Activated CD8-positive, alpha-beta T cell treated with anti-CD3 and anti-CD28 coated beads for 36 hours (primary cell): ENCODE results near the gene WBP2NL. TPM values are rescaled to one million over a fixed set of nuclear protein-coding genes. Genes with fewer than 3 reads are reported as not detected.

Experiments used
- ATAC-seq: fragments of 200-7000 bp; cut with Tn5 transposase; one replicate; pipeline ENCODE4 v1.10.0; 2021; ENCODE audit warnings: mild to moderate bottlenecking, moderate library complexity
- CTCF ChIA-PET: fragments of 350-600 bp; sonication (Branson Sonifier 250); formaldehyde crosslinking; loops from one replicate; lab custom pipeline; 2021; ENCODE audit warnings: antibody characterized with exemption; lab: Charles Lee
- POLR2A ChIA-PET: fragments of 350-600 bp; sonication (Branson Sonifier 250); formaldehyde crosslinking; loops from one replicate; lab custom pipeline; 2021; ENCODE audit warnings: antibody characterized with exemption; lab: Charles Lee
- DNase-seq: peaks from one replicate; pipeline ENCODE4 v3.0.0-alpha.2; 2020
- H3K27ac Mint-ChIP-seq: one replicate; pipeline ENCODE4 v1.8.0; 2021; ENCODE audit warnings: mild to moderate bottlenecking, mixed read lengths
- H3K27me3 Mint-ChIP-seq: one replicate; pipeline ENCODE4 v1.8.0; 2021; ENCODE audit warnings: mixed read lengths
- H3K36me3 Mint-ChIP-seq: one replicate; pipeline ENCODE4 v1.8.0; 2021; ENCODE audit warnings: low read depth, mixed read lengths
- H3K4me1 Mint-ChIP-seq: one replicate; pipeline ENCODE4 v1.8.0; 2021; ENCODE audit warnings: low read depth, mixed read lengths
- H3K4me3 Mint-ChIP-seq: one replicate; pipeline ENCODE4 v1.8.0; 2021; ENCODE audit warnings: mild to moderate bottlenecking, moderate library complexity, mixed read lengths
- H3K9me3 Mint-ChIP-seq: one replicate; pipeline ENCODE4 v1.8.0; 2021; ENCODE audit warnings: mixed read lengths
- intact Hi-C: fragments of 100-400 bp; cut with micrococcal nuclease; formaldehyde crosslinking; loops from one replicate; pipeline ENCODE4 v1.10.0; 2022
- total RNA-seq, 2 experiments: library from RNA; stranded (reverse); gene quantifications; one replicate each; pipeline ENCODE4 v1.2.3, GENCODE V29; 2021
- TF ChIP-seq, protein P1 (sequence below): fragments of 200-600 bp; IDR thresholded peaks from one replicate; pipeline ENCODE4 v1.8.0; 2022; ENCODE audit warnings: antibody characterized with exemption, mild to moderate bottlenecking

Gene WBP2NL
- total RNA-seq, 2 experiments from 2014 or later = 0.43 TPM; not detected in 1

DNA sequence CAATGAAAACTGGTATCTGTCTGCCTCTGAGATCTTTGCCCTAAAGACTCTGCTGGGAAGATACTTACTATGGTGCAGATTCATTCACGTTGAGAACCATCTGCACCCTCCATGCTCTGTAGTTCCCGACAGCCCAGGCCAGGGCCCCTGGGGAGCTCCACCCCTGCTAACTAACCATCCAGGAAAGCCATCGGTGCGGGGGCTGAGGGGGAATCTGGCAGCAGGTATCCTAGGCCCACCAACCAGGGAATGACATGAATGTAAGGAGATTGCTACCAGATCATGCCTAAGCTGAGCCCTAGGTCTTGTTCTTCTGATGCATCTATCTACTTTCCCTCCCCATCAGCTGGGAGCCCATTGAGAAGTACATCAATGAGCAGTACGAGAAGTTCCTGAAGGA, 11.3 kb upstream of the WBP2NL start:
- TF ChIP-seq, protein P1, sequence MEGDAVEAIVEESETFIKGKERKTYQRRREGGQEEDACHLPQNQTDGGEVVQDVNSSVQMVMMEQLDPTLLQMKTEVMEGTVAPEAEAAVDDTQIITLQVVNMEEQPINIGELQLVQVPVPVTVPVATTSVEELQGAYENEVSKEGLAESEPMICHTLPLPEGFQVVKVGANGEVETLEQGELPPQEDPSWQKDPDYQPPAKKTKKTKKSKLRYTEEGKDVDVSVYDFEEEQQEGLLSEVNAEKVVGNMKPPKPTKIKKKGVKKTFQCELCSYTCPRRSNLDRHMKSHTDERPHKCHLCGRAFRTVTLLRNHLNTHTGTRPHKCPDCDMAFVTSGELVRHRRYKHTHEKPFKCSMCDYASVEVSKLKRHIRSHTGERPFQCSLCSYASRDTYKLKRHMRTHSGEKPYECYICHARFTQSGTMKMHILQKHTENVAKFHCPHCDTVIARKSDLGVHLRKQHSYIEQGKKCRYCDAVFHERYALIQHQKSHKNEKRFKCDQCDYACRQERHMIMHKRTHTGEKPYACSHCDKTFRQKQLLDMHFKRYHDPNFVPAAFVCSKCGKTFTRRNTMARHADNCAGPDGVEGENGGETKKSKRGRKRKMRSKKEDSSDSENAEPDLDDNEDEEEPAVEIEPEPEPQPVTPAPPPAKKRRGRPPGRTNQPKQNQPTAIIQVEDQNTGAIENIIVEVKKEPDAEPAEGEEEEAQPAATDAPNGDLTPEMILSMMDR = no peak
- H3K36me3 Mint-ChIP-seq = no peaks in the 10 kb centered on the region
- no peaks in the 10 kb centered on the region for H3K4me1 Mint-ChIP-seq
- DNase-seq = no peak
- no peaks in the 10 kb centered on the region for H3K9me3 Mint-ChIP-seq
- ChIA-PET CTCF (no interaction called here), POLR2A (no interaction called here)
- intact Hi-C loops = no loop called here
- ATAC-seq = no peak
- peaks cover 2% of the 10 kb centered on the region for H3K27me3 Mint-ChIP-seq
- no peak overlapping the region for H3K4me3 Mint-ChIP-seq
- no peak overlapping the region for H3K27ac Mint-ChIP-seq

DNA sequence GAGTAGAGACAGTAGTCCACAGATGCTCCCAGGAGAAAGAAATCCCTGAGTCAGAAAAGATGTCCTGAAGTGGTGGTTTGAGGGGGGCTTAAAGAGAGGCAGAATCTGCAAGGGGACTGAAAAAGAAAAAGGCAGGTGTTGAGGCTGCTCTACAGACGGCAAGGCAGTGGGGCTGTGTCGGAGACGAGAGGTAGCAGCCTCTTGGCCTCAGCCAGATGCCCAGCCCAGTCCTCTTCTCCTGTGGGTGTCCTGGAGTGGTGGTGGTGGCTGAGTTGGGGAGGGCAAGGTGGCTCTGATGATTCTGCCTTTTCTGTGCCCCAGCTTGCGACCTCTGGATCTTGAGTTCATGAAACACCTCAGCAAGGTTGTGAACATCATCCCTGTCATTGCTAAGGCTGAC, 9.3 kb upstream of the WBP2NL start:
- Mint-ChIP-seq H3K36me3 (no peaks in the 10 kb centered on the region), H3K9me3 (no peaks in the 10 kb centered on the region), H3K27ac (no peak overlapping the region), H3K4me3 (no peak overlapping the region), H3K4me1 (no peaks in the 10 kb centered on the region), H3K27me3 (peaks cover 2% of the 10 kb centered on the region)
- intact Hi-C loops = no loop called here
- no peak for ATAC-seq
- TF ChIP-seq, protein P1 = no peak
- CTCF ChIA-PET = no interaction called here
- POLR2A ChIA-PET = no interaction called here
- DNase-seq = no peak

DNA sequence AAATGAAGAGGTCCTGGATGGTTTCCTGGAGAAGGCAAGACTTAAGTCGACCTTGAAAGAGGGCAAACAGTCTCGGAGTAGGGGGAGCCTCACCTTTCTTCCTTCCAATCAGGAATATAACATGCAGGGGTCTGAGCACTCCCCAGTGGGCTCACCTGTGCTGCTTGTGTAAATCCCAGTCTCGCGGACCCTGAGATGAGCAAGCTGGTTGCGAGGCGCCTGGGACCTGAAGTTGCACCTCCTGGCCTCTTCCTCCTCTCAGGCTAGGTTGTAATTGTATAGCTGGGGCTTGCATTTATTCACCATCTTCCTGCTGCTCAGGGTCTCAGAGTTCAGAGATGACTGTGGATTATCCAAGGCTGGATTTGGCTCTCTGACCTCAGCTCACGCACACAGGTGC, 7.5 kb upstream of the WBP2NL start:
- Mint-ChIP-seq H3K9me3 (no peaks in the 10 kb centered on the region), H3K4me1 (no peaks in the 10 kb centered on the region), H3K36me3 (no peaks in the 10 kb centered on the region), H3K27me3 (peaks cover under 1% of the 10 kb centered on the region), H3K4me3 (no peak overlapping the region), H3K27ac (no peak overlapping the region)
- ChIA-PET CTCF (no interaction called here), POLR2A (no interaction called here)
- TF ChIP-seq, protein P1 = no peak
- DNase-seq (no peak), ATAC-seq (no peak)
- intact Hi-C loops = no loop called here

DNA sequence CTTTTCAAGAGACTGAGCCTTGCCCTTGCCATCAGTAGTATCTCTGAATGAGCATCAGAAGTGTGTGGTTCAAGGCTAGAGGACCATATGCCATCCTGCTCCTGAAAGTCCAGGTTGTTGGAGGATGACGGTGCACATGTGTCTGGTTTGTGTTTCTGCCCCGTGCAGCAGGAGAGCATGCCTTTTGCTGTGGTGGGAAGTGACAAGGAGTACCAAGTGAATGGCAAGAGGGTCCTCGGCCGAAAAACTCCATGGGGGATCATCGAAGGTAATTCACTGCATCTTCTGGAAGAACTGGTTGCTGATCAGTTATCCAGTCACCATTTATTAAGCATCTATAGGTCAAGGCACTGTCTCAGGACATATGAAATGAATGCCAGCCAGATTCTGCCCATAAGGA, 6.1 kb upstream of the WBP2NL start:
- H3K4me3 Mint-ChIP-seq = no peak overlapping the region
- ChIA-PET POLR2A (interaction anchor here (0.7 kb wide), 1 partner anchor 9 kb away, joined by 3 read pairs; no protein-coding TSS in a partner anchor), CTCF (no interaction called here)
- no peaks in the 10 kb centered on the region for H3K9me3 Mint-ChIP-seq
- TF ChIP-seq, protein P1 = no peak
- no peaks in the 10 kb centered on the region for H3K27me3 Mint-ChIP-seq
- no peaks in the 10 kb centered on the region for H3K36me3 Mint-ChIP-seq
- H3K27ac Mint-ChIP-seq = no peak overlapping the region
- no peaks in the 10 kb centered on the region for H3K4me1 Mint-ChIP-seq
- intact Hi-C loops = no loop called here
- ATAC-seq = no peak
- no peak for DNase-seq

DNA sequence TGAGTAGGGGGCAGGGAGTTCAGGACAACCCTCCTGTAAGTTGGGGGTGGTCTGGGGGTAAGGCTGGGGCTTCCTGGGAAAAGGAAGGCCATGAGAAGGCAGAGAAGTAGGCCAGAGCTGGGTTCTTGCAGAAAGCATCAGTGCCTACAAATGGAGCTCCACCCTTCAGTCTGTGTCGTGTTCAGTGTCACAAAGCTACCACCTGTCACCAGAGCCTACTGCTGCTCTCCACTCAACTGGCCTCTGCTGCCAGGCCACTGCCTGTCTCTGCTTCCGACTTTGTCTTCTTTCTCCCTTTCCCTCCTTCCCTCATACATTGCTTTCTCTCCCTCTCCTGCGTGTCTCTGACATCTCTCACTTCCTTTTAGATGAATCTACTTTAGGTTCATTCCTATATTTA, 3.4 kb upstream of the WBP2NL start:
- TF ChIP-seq, protein P1 = no peak

More for the DNA sequence above, 3.4 kb upstream of the WBP2NL start:
- Mint-ChIP-seq H3K27me3 (no peaks in the 10 kb centered on the region), H3K9me3 (peaks cover 6% of the 10 kb centered on the region), H3K36me3 (peaks cover 5% of the 10 kb centered on the region), H3K27ac (no peak overlapping the region), H3K4me3 (no peak overlapping the region), H3K4me1 (peaks cover 13% of the 10 kb centered on the region)
- ATAC-seq = no peak
- intact Hi-C loops = no loop called here
- no peak for DNase-seq
- ChIA-PET CTCF (interaction anchor here (1.6 kb wide), 1 partner anchor 298 kb away, joined by 5 read pairs; no protein-coding TSS in a partner anchor), POLR2A (no interaction called here)
